DND-41 (cell line): Measurements from ENCODE around the gene KCNH3.

Experiments used
- ATAC-seq: fragments of 200-7000 bp; cut with Tn5 transposase; 3 replicates; pipeline ENCODE4 v1.9.1; 2021; ENCODE audit warnings: low read depth; ENCODE audit not compliant: insufficient read depth
- DNase-seq: peaks from one replicate; pipeline ENCODE4 v3.0.0-alpha.2; 2020
- H2AFZ ChIP-seq: 2 replicates; pipeline ENCODE4 v1.6.0; 2012; ENCODE audit warnings: low read depth, low read length
- H3K27ac ChIP-seq: 2 replicates; pipeline ENCODE4 v1.5.1; 2012; ENCODE audit warnings: low read length, inconsistent platforms
- H3K27me3 ChIP-seq: fragments of 200-600 bp; sonication (generic); 2 replicates; pipeline ENCODE4 v1.6.0; 2012; ENCODE audit warnings: low read length, mild to moderate bottlenecking, inconsistent platforms; ENCODE audit not compliant: insufficient read depth, poor library complexity
- H3K36me3 ChIP-seq: 2 replicates; pipeline ENCODE4 v1.5.1; 2012; ENCODE audit warnings: low read length, inconsistent platforms; ENCODE audit not compliant: insufficient read depth
- H3K4me1 ChIP-seq: 2 replicates; pipeline ENCODE4 v1.5.1; 2012; ENCODE audit warnings: mild to moderate bottlenecking, low read length; ENCODE audit not compliant: insufficient read depth
- H3K4me2 ChIP-seq: 2 replicates; pipeline ENCODE4 v1.6.0; 2012; ENCODE audit warnings: mild to moderate bottlenecking, moderate library complexity, low read length, inconsistent platforms; ENCODE audit not compliant: insufficient read depth
- H3K4me3 ChIP-seq, 2 experiments: fragments of 200-600 bp in 1 of 2; shearing (Covaris generic) in 1 of 2; 2 replicates each; pipeline ENCODE4 v1.5.1; 2012 to 2016; ENCODE audit warnings: inconsistent platforms in 2 of 2, low read length in 2 of 2, mild to moderate bottlenecking in 2 of 2, low read depth in 1 of 2, moderate library complexity in 1 of 2
- H3K79me2 ChIP-seq: 2 replicates; pipeline ENCODE4 v1.6.0; 2012; ENCODE audit warnings: low read length, inconsistent platforms; ENCODE audit not compliant: insufficient read depth
- H3K9ac ChIP-seq: 2 replicates; pipeline ENCODE4 v1.6.0; 2012; ENCODE audit warnings: low read depth, mild to moderate bottlenecking, inconsistent platforms, low read length, moderate library complexity
- H3K9me3 ChIP-seq: 2 replicates; pipeline ENCODE4 v1.5.1; 2012; ENCODE audit warnings: low read length, moderate library complexity, mild to moderate bottlenecking, inconsistent platforms; ENCODE audit not compliant: insufficient read depth, severe bottlenecking
- H4K20me1 ChIP-seq: 2 replicates; pipeline ENCODE4 v1.6.0; 2012; ENCODE audit warnings: low read length; ENCODE audit not compliant: insufficient read depth
- CTCF ChIP-seq: IDR thresholded peaks from 2 replicates; pipeline ENCODE4 v1.5.1; 2012; ENCODE audit warnings: borderline replicate concordance, low read length, moderate library complexity, mild to moderate bottlenecking; ENCODE audit not compliant: poor library complexity, severe bottlenecking; ENCODE audit errors: extremely low read depth
- EZH2 ChIP-seq: IDR thresholded peaks from 3 replicates; pipeline ENCODE4 v1.6.1; 2012; ENCODE audit warnings: borderline replicate concordance, low read depth, mild to moderate bottlenecking, moderate library complexity, low read length, inconsistent platforms; ENCODE audit not compliant: severe bottlenecking

The KCNH3 gene

GRCh38 chr12:49547090-49547690, 8.4 kb downstream of the KCNH3 start:
- peaks cover 3% of the 10 kb centered on the region for H3K27me3 ChIP-seq
- DNase-seq (no peak), ATAC-seq (no peak)
- H3K4me2 ChIP-seq = no peak overlapping the region
- H4K20me1 ChIP-seq = no peaks in the 10 kb centered on the region
- H3K4me3 ChIP-seq = no peak overlapping the region
- H2AFZ ChIP-seq = no peak overlapping the region
- no peaks in the 10 kb centered on the region for H3K4me1 ChIP-seq
- H3K79me2 ChIP-seq = no peaks in the 10 kb centered on the region
- H3K27ac ChIP-seq = no peak overlapping the region
- no peak for TF ChIP-seq CTCF
- no peak for TF ChIP-seq EZH2
- no peaks in the 10 kb centered on the region for H3K36me3 ChIP-seq
- no peak overlapping the region for H3K9ac ChIP-seq
- H3K9me3 ChIP-seq = no peaks in the 10 kb centered on the region

GRCh38 chr12:49548481-49548821, 9.6 kb downstream of the KCNH3 start:
- no peak for DNase-seq
- Histone ChIP-seq H3K4me3 (no peak overlapping the region), H4K20me1 (no peaks in the 10 kb centered on the region), H3K9ac (no peak overlapping the region), H3K79me2 (no peaks in the 10 kb centered on the region), H3K4me2 (no peak overlapping the region), H3K27me3 (peaks cover 3% of the 10 kb centered on the region), H3K27ac (no peak overlapping the region), H3K36me3 (no peaks in the 10 kb centered on the region), H2AFZ (no peak overlapping the region), H3K4me1 (no peaks in the 10 kb centered on the region), H3K9me3 (no peaks in the 10 kb centered on the region)
- no peak for ATAC-seq
- TF ChIP-seq CTCF (no peak), EZH2 (no peak)

GRCh38 chr12:49548822-49549648, 10.2 kb downstream of the KCNH3 start:
- no peak overlapping the region for H3K4me2 ChIP-seq
- no peaks in the 10 kb centered on the region for H3K9me3 ChIP-seq
- TF ChIP-seq EZH2 (no peak), CTCF (no peak)
- H3K36me3 ChIP-seq = no peaks in the 10 kb centered on the region
- no peaks in the 10 kb centered on the region for H3K79me2 ChIP-seq
- no peaks in the 10 kb centered on the region for H4K20me1 ChIP-seq
- peaks cover 3% of the 10 kb centered on the region for H3K27me3 ChIP-seq
- no peaks in the 10 kb centered on the region for H3K4me1 ChIP-seq
- DNase-seq (no peak), ATAC-seq (no peak)
- H3K4me3 ChIP-seq = no peak overlapping the region
- H3K27ac ChIP-seq = no peak overlapping the region
- H2AFZ ChIP-seq = no peak overlapping the region
- no peak overlapping the region for H3K9ac ChIP-seq
